KOPT-K1 (cell line): ENCODE data around the gene MASP2.
"Not testable (repeated sequence)": the region's sequence is repeated elsewhere in the genome, so short reads cannot be mapped to it uniquely, and the experiment has no call there.

ENCODE experiments used
- H3K27ac ChIP-seq: fragments of 200-600 bp; sonication (generic); 2 replicates; pipeline ENCODE4 v1.5.1; 2016; ENCODE audit warnings: antibody characterized with exemption, mild to moderate bottlenecking, low read depth, low read length; ENCODE audit not compliant: poor library complexity, severe bottlenecking
- H3K36me3 ChIP-seq: fragments of 200-600 bp; sonication (generic); 2 replicates; pipeline ENCODE4 v1.5.1; 2017; ENCODE audit warnings: antibody characterized with exemption, mild to moderate bottlenecking, low read length, moderate library complexity; ENCODE audit not compliant: insufficient read depth
- H3K9me3 ChIP-seq: fragments of 200-600 bp; sonication (generic); 2 replicates; pipeline ENCODE4 v1.5.1; 2017; ENCODE audit warnings: antibody characterized with exemption, low read length, mild to moderate bottlenecking; ENCODE audit not compliant: insufficient read depth, poor library complexity, severe bottlenecking

Gene MASP2

DNA sequence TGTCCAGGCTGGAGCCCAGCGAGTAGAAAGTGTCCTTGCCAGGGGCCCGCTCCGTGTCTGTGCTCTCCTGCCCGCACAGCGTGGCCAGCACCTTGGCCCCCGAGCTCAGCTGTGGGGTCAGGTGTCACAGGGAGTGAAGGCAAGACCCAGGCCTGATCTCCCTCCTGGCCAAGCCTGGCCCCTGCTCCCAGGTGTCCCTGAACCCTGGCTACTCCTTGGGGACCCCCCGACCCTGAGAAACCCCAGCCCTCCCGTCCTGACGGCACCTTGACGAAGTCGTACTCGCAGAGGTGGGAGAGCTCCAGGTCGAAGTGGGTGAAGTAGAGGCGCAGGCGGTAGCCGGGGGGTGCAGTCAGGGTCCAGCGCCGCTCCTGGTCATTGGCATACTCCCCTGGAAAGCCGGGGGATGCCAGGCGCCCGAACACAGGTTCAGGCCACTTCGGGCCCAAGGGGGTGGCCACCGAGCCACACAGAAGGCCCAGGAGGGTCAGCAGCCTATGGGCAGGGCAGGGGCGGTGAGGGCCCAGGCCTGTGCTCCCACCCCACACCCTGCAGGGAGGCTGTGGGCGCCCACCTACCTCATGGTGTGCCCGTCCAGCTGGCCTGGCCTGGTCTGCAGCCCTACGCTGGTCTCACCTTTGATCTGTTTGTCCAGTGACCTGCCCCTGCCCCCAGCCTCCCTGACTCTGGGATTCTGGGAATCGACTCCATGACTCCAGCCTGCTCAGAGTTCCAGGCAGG, at the start of gene MASP2:
MASP2 (minus strand) TSS at position 615 of the 741 bp plus-strand sequence; CDS start at position 583, 32 bp downstream.
- H3K27ac ChIP-seq, result no peak within 1 kb of the TSS
- no peaks in the 10 kb centered on the region for H3K36me3 ChIP-seq
- H3K9me3 ChIP-seq, result no peaks in the 10 kb centered on the region

DNA sequence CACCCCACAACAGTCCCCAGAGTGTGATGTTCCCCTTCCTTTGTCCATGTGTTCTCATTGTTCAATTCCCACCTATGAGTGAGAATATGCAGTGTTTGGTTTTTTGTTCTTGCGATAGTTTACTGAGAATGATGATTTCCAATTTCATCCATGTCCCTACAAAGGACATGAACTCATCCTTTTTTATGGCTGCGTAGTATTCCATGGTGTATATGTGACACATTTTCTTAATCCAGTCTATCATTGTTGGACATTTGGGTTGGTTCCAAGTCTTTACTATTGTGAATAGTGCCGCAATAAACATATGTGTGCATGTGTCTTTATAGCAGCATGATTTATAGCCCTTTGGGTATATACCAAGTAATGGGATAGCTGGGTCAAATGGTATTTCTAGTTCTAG, 36.7 kb upstream of the MASP2 start:
- H3K36me3 ChIP-seq, result peaks cover 73% of the 10 kb centered on the region
- not testable (repeated sequence) for H3K9me3 ChIP-seq, H3K27ac ChIP-seq

DNA sequence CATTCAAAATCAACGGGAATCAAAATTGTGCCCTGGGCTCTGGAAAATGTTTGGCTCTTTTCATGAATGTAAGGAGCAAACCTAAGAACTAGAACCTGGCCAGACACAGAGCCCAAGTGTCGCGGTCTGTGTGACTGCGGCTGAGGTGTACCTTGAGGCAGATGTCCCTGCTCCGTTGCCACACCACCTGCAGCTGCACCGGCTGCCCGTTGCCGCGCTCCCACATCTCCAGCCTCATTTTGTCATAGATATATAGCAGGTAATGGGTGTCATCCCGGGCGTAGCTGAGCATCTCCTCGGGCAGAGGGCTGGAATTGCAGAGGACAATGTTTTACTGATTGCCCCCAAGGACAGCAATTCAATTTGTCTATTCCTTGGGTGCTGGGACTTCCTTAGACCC, 33.9 kb upstream of the MASP2 start:
- Histone ChIP-seq H3K36me3 (peaks cover 74% of the 10 kb centered on the region), H3K9me3 (no peaks in the 10 kb centered on the region), H3K27ac (no peak overlapping the region)

DNA sequence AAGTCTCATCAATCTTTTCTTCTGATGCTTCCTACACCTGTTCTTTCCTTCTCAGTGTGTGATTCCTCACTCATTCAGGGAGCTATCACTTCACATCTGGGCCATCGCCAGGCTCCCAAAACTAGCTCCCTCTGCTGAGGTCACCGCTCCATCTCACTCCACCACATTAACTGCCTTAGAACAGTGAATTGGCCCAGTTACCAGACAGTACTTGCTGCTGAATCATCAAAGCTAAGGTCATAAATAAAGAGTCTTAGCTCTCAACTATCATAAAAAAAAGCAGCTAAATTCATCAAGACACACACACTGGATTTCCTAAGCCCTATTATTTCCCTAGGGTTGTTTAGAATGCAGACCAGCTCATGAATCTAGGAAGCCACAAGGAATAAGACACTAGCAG, 31.6 kb upstream of the MASP2 start:
- Histone ChIP-seq H3K9me3 (no peaks in the 10 kb centered on the region), H3K36me3 (peaks cover 97% of the 10 kb centered on the region), H3K27ac (no peak overlapping the region)

DNA sequence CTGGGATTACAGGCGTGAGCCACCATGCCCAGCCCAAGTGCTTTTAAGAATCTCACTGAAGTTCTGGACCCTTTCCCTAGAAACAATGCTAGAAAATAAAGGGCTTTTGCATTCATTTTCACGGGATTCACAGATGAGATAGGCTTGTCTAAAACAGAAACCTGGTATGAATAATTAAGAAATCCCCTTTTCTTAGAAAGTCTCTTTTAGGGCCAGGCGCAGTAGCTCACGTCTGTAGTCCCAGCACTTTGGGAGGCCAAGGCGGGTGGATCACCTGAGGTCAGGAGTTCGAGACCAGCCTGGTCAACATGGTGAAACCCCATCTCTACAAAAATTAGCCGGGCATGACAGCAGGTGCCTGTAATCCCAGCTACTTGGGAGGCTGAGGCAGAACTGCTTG, 26.4 kb upstream of the MASP2 start:
- peaks cover 100% of the 10 kb centered on the region for H3K36me3 ChIP-seq

DNA sequence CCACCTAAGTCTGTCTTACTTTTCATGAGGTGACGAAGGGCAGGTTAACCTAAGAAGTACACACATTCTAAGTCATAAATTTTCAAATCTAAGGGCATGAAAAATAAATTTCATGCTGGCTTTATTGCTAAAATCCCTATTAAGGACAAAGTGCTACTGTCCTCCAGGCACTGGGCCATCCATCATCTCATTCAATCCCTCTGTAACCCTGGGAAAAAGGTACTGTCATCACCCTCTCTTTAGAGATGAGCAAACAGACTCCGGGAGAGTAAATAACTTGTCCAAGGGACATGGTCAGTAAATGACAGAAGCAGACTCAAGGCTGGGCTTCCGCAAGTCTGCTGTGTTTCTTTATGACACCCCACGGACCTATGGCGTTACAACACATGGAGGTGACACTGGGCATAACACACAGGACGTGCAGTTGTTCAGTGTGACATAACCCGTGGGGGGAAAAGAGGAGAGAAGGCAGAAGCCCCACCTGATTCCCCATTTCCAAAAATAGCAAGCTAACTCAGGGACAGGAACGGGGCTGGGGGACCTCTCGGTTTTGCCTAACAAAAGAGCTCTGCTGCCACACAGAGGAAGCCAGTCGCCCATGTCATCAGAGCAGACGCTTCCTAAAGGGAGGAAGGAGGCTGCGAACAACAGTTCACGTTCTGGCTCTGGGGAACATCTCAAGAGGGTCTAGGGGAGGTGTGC, 25.3 kb upstream of the MASP2 start:
- H3K27ac ChIP-seq, result no peak overlapping the region
- H3K36me3 ChIP-seq, result peaks cover 100% of the 10 kb centered on the region

More for the DNA sequence above, 26.4 kb upstream of the MASP2 start:
- H3K27ac ChIP-seq, H3K9me3 ChIP-seq: not testable (repeated sequence)

DNA sequence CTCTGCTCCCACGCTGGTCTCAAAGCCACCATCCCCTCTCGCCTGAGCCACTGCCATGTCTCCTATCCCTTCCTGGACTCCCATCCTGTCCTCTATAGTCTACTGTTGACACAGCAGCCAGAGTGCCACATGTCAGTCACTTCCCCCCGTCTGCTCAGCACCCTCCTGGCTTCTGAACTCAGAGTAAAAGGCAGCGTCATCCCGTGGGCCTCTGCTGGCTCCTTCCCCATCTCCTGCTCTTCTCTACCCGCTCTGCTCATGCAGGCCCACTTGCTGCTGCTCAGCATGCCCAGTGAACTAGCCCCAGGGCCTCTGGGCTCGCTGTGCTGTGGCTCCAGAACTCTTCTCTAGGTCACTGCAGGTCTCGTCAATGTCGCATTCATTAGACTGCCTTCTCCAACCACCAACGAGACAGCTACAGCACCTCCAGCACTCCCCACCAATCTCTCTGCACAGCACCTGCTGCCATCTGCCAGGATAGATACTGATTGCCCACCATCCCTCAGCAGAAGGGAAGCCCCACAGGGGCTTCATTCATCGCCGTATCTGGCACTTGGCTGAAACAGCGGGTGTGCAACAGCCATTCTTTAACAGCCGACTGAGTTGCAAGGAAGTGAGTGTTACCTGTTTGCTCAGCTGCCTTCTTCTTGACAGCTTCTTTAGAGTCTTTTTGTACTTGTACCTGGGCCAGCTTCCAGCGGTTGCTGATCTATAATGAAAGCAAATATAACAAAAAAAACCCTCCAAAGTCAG, 24.6 kb upstream of the MASP2 start:
- peaks cover 98% of the 10 kb centered on the region for H3K36me3 ChIP-seq
- H3K9me3 ChIP-seq, result no peaks in the 10 kb centered on the region
- no peak overlapping the region for H3K27ac ChIP-seq

More for the DNA sequence above, 25.3 kb upstream of the MASP2 start:
- no peaks in the 10 kb centered on the region for H3K9me3 ChIP-seq

DNA sequence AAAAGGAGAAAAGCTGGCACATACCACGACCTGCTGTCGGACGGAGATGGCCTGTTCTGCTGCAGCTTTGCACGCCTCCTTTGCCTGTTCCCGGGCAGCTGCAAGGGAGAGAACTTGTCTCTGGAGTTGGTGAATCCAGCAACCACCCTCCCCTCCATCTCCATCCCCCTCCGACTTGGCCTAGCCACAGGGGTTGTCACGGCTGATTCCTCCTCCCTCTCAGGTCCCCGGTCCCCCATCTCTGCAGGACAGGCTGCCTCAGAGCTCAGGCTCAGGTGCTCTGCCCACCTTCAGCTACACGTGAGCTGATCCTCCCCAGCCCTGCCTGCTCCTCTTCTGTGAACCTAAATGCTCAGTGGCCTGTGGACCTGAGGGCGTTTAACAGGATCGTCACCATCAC, 23.8 kb upstream of the MASP2 start:
- Histone ChIP-seq H3K9me3 (no peaks in the 10 kb centered on the region), H3K36me3 (peaks cover 98% of the 10 kb centered on the region), H3K27ac (no peak overlapping the region)

DNA sequence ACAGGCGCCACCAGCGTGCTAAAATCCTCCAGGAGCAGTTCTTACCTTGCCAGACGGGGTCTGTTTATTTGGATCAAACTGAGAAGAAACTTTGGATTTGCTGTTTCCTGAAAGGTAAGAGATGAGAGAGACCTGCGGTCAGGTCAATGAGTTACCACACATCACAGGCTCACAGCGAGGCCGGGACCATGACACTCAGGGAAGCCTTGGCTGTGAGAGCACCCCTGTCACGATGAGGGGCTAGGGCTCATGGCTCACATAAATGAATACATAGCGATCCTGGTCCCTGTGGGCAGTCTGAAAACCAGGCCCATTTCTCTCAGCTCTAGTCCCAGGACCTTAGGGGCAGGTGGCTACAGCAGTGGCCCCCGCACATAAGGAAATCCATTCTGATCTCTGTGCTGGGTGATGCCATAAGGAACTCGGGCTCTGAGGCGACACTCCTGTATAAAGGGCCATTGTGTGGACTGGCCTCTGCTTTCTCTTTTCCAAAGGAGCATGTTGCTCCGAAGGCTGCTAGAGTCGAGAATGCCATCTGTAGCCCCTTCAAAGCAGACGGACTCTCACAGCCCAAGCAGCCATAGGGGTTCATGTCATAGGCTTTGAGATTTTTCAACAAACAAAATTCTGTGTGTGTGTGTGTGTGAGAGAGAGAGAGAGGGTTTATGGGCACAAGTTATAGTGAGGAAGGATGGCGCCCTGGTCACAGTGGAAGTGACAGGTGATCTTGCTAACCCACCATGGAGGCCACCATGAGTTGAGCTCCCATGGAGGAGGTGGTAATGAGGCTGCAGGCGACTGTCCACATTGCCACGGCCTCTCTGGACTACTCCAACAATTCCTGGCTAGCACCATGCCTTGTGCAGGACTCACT, 21.8 kb upstream of the MASP2 start:
- H3K36me3 ChIP-seq, result peaks cover 95% of the 10 kb centered on the region
- peak overlapping the region; percentile 68 for H3K27ac ChIP-seq
- no peaks in the 10 kb centered on the region for H3K9me3 ChIP-seq

DNA sequence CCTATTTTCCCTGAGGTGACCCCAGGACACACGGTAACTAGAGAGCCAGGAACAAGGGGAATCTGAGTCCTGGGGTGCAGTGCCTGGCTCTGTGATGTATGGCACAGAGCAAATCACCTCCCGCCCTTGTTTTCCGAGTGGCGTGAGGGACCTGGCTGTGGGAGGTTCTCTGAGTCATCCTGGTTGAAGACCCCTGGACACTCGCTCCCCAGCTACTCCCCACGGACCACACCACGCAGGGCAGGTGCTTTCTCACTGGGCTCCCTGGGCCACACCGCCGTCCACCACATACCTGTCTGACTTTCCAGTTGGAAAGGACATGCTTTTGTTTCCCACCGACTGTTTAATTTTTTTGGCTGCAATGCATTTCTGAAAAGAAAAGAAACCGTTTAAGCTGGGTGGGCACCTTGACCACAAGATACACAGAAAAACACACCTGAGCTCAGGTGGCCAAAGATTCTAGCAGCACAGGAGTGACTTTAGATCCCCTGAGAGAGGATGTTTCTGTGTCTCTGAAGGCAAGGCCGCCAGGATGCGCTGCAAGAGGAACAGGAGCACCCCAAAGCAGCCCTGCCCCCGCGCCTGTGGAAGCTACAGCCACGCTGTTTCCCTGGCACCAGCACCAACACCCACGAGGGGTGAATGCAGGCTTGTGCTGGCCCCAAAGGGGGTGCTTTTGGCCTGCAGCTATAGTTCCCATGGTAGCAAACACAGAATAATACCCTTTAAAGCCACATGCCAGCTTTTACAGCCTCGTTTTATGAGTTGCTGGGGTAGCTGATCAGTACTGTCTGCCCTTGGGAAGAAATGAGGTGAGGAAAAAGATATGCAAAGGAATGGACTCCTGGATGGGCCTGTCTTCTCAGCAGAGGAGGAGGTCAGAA, 20.9 kb upstream of the MASP2 start:
- H3K9me3 ChIP-seq, result no peaks in the 10 kb centered on the region
- peaks cover 95% of the 10 kb centered on the region for H3K36me3 ChIP-seq
- peak overlapping the region; percentile 68 for H3K27ac ChIP-seq

DNA sequence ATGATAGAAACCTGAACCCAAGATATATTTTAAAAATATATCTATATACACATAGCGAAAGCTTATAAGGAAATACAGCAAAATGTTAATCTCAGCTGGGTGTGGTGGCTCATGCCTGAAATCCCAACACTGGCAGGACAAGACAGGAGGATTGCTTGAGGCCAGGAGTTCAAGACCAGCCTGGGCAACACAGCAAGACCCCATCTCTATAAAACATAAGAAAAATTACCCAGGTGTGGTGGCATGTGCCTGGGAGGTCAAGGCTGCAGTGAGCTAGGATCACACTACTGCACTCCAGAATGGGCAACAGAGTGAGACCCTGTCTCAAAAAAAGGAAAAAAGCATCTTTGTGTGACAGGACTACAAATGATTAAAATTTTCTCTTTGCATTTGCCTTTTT, 18.8 kb upstream of the MASP2 start:
- no peaks in the 10 kb centered on the region for H3K9me3 ChIP-seq
- peaks cover 87% of the 10 kb centered on the region for H3K36me3 ChIP-seq
- no peak overlapping the region for H3K27ac ChIP-seq

DNA sequence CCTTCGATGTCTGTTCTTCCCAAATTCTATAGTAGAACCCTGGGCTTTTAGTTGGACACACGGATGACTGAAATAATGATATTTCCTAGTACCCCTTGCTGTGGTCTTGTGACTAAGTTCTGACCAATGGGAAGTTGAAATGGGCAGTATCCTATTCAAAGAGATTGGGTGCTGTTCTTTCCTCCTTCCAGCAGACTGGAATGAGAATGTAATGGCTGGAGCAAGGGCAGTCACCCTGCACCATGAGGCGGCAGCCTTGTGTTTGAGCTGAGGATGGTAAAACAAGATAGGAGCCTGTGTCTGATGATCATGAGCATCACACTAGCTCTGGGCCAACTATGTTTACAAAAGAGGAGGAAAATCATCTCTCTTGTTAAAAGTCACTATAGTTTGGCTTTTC, 17.9 kb upstream of the MASP2 start:
- H3K27ac ChIP-seq, result no peak overlapping the region
- peaks cover 79% of the 10 kb centered on the region for H3K36me3 ChIP-seq
- no peaks in the 10 kb centered on the region for H3K9me3 ChIP-seq

DNA sequence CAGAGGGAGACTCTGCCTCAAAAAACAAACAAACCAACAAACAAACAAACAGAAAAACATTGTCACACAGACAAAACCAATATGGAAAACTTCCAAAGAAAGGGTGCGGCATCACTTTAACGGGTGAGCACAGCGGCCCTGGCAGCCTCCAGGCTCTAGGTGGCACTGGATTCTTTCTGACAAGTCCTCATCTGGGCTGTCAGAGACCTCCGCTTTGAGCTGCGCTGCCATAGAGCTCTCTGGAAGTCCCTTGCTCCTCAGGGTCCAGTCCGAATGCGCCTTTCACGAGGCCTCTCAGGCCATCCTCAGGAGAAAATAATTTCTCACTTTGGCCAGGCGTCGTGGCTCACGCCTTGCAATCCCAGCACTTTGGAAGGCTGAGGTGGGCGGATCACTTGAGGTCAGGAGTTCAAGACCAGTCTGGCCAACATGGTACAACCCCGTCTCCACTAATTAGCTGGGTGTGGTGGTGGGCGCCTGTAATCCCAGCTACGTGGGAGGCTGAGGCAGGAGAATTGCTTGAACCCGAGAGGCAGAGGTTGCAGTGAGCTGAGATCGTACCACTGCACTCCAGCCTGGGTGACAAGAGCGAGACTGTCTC, 17.0 kb upstream of the MASP2 start:
- peaks cover 69% of the 10 kb centered on the region for H3K36me3 ChIP-seq

More for the DNA sequence above, 17.0 kb upstream of the MASP2 start:
- not testable (repeated sequence) for H3K9me3 ChIP-seq, H3K27ac ChIP-seq
